Mammary epithelial cell (primary cell): Measurements from ENCODE around the gene ST6GALNAC4.

Experiments
- EZH2 ChIP-seq: IDR thresholded peaks from 2 replicates; pipeline ENCODE4 v1.6.1; 2012; ENCODE audit warnings: low read length, inconsistent platforms, borderline replicate concordance
- TF ChIP-seq, protein P1 (sequence below), 2 donors: IDR thresholded peaks in 1 of 2; conservative IDR thresholded peaks in 1 of 2; 2 replicates each; pipeline ENCODE4 v1.5.1; 2011 to 2012; ENCODE audit warnings: inconsistent platforms in 2 of 2, low read length in 2 of 2, mild to moderate bottlenecking in 2 of 2, control low read depth in 1 of 2, low read depth in 1 of 2; ENCODE audit not compliant: insufficient read depth in 1 of 2; ENCODE audit errors: extremely low read depth in 1 of 2

DNA sequence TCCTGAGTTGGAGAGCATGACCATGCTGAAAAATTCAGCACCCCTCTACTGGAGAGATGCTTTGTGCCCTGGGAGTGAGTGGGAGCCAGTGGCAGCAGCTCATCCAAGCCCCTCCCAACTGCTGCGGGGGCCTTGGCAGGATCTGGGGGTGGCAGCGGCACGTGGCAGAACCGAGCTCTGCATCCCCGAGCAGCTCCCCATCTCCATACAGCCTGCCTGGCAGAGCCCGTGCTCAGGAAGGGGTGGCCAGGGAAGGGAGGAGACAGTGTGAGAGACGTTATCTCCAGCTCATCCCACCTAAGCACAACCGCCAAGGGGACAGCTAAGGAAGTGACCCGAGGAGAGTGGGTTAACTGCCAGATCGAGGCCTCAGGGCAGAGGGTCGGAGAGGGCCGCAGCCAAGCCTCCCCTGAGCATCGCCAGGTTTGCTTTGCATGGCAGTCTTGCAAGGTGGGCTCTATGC, 38.0 kb upstream of the ST6GALNAC4 start:
- TF ChIP-seq, protein P1, sequence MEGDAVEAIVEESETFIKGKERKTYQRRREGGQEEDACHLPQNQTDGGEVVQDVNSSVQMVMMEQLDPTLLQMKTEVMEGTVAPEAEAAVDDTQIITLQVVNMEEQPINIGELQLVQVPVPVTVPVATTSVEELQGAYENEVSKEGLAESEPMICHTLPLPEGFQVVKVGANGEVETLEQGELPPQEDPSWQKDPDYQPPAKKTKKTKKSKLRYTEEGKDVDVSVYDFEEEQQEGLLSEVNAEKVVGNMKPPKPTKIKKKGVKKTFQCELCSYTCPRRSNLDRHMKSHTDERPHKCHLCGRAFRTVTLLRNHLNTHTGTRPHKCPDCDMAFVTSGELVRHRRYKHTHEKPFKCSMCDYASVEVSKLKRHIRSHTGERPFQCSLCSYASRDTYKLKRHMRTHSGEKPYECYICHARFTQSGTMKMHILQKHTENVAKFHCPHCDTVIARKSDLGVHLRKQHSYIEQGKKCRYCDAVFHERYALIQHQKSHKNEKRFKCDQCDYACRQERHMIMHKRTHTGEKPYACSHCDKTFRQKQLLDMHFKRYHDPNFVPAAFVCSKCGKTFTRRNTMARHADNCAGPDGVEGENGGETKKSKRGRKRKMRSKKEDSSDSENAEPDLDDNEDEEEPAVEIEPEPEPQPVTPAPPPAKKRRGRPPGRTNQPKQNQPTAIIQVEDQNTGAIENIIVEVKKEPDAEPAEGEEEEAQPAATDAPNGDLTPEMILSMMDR (conservative IDR thresholded peaks at IDR 0.05 in 1 of 2, IDR thresholded peaks at IDR 0.05 in 1 of 2; ENCODE audit: extremely low read depth in 1 of 2, insufficient read depth in 1 of 2, low read depth in 1 of 2, low read length in 2 of 2): no peak
- no peak for TF ChIP-seq EZH2
